ENCODE results near the gene SMARCA4.

SMARCA4 gene

DNA sequence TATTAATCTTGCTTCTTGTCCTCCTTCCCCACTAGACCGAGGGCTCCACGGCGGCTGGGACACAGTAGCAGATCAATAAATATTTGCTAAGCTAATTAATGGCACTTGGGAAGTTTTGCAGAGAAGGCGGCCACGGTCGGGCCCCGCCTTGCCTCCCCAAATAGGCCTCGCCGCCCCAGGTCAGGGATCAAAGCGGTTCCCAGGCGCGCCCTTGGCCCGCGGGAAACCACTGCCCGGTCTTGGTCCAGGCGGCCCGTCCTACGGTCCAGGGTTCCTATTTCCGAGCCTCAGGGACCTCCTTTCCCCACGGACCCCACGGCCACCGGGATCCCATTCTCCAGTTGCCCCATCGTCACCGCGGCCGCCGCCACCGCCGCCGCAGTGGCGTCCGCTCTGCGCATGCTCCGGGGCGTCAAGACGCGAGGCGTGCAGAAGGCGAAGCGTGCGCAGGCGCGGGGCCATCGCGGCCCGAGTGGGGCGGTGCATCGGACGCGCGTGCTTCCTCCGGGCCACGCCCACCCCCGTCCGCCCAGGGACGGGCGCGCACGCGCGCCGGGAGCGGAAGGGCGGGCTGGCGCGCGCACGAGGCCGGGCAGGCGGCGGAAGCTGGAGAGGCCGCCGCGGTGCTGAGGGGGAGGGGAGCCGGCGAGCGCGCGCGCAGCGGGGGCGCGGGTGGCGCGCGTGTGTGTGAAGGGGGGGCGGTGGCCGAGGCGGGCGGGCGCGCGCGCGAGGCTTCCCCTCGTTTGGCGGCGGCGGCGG lies at the start of gene SMARCA4:
TSS of gene SMARCA4 (plus strand) at position 717 of the 759 bp plus-strand sequence. CDS start 23,122 bp downstream, outside the sequence.
- peak; percentile 99 for DNase-seq (ENCODE audit: low spot score)

DNA sequence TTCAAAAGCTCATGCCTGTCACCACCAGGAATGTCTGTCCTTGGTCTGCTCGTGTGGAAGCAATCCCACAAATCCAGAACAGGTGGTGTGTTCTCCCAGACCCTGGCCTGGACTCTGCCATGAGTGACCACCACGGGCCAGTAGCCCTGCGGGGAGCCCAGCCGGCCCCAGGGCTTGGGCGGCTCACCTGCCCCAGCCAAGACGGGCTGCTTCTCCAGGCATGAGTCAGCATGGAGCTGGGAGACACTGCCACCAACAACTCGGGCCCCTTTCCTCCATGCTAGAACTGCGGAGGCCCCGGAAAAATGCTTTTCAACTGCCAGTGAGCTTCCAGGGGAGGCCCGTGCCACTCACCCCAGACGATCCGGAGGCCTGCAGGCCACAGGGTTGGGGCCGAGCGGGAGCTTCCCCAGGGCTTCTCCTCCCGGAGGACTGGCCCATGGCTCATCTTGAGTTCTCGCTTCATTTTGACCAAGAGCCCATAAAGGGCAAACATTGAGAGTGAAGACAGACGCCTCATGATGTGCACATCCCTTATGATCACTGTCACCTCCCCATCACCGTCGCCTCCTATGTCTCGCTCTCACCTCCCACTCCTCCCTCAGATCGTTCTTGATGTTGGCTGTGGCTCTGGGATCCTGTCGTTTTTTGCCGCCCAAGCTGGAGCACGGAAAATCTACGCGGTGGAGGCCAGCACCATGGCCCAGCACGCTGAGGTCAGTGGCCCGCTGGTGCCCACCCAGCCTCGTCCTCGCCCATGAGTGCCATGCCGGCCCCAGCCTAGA lies 49.1 kb upstream of the SMARCA4 start:
- DNase-seq (ENCODE audit: low spot score): no peak

DNA sequence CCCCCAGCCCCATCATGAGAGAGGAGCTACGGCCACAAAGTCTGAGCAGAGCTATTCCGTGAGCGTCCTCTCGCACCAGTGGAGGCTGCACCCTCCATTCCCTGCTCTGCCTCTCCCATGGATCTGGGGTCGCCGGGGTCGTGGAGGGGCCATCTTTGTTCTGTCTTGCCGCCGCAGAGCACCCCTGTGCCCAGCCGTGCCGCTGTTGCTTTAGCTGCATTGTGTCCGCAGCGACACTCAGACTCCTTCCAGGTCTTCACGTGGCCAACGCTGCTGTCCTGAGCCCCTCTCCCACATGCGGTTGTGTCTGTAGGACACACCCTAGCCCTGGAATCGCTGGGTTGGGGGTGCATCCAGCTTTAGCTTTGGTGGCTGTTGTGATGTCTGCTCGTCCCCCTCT lies 48.2 kb upstream of the SMARCA4 start:
- no peak for DNase-seq (ENCODE audit: low spot score)

DNA sequence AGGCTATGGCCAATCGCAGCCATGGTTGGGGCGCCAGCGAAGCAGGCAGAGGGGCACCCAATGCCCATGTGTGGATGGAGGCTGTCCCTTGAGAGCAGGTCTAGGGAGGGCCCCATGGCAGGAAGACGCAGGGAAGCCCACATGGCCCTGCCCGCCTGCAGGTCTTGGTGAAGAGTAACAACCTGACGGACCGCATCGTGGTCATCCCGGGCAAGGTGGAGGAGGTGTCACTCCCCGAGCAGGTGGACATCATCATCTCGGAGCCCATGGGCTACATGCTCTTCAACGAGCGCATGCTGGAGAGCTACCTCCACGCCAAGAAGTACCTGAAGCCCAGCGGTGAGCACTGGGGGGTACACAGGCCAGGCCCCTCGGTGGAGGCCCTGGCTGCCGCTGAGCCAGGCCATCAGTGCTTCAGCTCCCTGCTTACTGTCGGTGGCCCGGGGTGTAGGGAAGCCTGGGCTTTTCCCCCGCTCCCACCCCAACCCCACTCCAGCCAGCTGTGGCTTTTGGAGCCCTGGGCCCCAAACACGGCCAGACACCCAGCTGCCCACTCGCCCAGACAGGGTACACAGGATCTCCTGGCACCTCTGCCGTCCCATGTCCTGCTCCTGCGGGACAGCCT lies 47.0 kb upstream of the SMARCA4 start:
- no peak for DNase-seq (ENCODE audit: low spot score)

DNA sequence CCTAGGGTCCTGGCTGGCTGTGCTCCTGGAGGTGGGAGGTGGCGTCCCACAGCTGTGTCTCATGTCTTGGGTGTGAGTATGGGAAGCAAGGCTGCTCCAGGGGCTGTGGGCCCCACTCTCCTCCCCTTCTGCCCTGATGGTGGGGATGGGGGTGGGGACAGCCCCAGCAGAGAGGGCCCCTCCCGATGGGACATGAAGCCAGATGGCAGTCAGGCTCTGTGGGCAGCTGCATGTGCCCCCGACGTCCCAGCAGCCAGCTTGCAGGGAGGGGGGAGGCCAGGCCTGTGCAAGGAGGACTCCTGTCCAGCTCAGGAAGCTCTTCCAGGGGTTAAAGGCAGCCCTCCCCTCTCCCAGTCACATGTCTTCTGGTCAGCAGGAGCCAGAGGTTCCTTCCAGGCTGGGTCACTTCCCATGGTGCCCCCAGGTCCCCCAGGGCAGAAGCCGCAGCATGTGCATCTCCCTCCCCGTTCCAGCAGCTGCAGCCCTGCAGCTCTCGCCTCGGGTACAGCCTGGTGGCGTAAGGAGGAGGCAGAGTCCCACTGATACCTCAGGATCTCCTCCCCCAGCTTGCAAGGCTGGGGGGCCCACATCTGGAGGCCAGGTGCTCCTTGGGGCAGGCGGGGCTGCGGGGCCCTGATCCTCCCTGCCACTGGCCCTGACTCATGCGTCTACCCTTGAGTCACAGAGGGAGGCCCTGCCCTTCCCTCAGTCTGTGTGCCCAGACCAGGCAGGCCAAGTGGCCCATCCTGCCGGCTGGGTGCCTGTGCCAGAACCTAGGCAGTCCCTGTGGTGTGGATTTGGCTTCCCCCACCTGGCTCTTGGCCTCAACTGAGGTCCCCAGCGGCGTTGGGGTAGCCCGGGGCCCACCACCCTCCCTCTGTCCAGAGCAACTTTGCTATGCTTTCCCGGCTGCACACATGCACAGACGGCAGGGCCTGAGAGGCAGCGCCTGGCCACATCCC lies 45.4 kb upstream of the SMARCA4 start:
- DNase-seq (ENCODE audit: low spot score): peak; percentile 42

DNA sequence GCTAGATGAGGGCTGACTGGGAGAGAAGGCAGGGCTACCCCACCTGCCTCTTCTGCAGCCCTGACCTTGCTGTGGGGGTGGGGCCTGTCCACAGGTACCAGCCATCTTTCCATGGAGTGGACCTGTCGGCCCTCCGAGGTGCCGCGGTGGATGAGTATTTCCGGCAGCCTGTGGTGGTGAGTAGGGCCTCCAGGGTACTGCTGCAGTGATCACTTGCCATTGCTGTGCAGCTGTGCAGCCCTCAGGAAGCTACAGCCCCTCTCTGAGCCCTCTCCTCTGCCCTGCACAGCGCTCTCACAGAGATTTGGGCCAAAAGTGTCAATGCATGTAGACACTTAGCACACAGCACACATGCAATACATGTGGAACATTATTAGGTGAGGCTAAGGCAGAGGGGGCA lies 44.2 kb upstream of the SMARCA4 start:
- no peak for DNase-seq (ENCODE audit: low spot score)

DNA sequence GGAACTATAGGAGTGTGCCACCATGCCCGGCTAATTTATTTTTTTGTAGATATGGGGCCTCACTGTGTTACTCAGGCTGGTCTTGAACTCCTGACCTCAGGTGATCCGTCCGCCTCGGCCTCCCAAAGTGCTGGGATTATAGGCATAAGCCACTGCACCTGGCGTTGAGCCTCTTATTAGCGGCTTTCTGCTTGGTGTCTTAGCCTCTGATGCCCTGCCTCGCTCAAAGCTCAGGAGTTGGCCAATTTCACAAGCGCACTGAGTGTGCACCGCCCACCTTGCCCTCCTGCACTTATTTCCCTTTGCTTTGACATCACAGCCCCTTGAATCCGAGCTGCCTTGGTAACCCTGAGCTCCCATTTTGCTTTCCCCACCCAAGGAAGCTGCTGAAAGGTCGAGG lies 42.5 kb upstream of the SMARCA4 start:
- DNase-seq (ENCODE audit: low spot score): no peak

DNA sequence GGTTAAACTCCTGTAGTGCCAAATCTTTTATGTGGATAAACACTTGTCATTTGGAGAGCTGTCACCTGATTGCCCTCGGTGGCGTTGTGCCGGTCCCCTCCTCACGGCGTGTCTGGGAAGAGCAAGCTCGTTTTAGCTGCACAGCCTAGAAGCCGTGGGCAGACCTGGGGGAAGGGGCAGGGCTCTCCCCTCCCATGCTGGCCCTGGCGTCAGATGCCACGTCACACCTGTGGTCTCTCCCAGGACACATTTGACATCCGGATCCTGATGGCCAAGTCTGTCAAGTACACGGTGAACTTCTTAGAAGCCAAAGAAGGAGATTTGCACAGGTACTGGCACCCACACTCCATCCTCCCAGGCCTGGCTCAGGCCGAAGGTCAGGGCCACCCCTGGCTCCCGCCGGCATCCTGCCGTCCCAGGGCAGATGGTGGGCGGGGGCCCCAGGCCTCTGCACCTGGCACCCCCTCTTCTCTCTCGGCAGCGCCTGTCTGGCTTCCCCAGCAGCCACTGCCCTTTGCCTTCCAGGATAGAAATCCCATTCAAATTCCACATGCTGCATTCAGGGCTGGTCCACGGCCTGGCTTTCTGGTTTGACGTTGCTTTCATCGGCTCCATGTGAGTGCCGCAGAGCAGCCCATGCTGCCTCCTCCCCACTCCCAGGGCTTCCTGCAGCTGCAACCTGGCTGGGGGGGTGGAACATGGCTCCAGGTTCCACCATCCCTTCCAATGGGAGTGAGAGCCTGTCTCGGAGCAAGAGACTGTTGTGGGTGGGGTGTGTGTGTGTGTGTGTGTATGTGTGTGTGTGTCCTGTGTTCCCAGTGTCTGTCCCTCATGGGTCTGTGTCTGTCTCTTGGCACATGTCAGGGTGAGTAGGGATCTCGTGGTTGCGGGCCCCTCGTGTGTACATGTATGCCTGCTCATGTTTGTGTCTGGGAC lies 41.2 kb upstream of the SMARCA4 start:
- no peak for DNase-seq (ENCODE audit: low spot score)

DNA sequence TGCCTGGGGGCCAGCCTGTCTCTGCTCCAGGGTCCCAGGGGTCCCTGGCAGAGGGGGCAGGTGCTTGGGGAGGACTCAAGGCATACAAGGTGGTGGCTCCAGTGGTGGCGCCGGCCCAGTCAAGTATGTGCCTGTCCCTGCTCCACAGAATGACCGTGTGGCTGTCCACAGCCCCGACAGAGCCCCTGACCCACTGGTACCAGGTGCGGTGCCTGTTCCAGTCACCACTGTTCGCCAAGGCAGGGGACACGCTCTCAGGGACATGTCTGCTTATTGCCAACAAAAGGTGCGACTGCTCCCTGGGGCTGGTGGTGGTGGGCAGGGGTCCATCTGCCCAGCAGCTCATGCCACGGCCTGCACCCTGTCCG lies 40.6 kb upstream of the SMARCA4 start:
- DNase-seq (ENCODE audit: low spot score): no peak

DNA sequence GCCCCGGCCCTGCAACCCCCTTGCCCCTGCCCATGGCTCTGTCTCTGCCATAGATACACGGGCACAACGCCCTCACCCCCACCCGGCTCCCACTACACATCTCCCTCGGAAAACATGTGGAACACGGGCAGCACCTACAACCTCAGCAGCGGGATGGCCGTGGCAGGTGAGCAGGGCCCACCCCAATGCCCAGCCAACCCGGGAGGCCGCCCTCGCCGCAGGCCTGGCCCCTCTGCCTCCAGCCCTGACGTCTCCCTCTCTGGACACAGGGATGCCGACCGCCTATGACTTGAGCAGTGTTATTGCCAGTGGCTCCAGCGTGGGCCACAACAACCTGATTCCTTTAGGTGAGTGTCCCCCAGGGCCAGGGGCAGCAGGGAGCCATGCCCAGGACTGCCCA lies 40.0 kb upstream of the SMARCA4 start:
- DNase-seq (ENCODE audit: low spot score): no peak

DNA sequence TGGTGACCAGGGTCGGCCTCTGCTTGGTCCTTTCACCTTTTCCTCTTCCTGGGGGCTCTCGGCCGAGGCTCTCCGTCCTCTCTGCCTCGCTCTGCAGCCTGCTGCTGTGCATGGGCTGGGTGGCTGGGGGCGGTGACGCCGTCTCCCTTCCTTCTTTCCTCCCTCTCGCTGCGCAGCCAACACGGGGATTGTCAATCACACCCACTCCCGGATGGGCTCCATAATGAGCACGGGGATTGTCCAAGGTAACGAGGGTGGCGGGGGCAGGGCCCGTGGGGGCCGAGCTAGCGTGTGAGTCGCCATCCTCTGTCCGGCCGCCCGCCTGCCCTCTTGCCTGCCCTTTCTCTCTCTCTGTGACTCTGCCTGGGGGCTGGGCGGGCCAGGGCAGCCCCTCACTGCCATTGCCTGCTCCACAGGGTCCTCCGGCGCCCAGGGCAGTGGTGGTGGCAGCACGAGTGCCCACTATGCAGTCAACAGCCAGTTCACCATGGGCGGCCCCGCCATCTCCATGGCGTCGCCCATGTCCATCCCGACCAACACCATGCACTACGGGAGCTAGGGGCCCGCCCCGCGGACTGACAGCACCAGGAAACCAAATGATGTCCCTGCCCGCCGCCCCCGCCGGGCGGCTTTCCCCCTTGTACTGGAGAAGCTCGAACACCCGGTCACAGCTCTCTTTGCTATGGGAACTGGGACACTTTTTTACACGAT lies 39.5 kb upstream of the SMARCA4 start:
- no peak for DNase-seq (ENCODE audit: low spot score)

DNA sequence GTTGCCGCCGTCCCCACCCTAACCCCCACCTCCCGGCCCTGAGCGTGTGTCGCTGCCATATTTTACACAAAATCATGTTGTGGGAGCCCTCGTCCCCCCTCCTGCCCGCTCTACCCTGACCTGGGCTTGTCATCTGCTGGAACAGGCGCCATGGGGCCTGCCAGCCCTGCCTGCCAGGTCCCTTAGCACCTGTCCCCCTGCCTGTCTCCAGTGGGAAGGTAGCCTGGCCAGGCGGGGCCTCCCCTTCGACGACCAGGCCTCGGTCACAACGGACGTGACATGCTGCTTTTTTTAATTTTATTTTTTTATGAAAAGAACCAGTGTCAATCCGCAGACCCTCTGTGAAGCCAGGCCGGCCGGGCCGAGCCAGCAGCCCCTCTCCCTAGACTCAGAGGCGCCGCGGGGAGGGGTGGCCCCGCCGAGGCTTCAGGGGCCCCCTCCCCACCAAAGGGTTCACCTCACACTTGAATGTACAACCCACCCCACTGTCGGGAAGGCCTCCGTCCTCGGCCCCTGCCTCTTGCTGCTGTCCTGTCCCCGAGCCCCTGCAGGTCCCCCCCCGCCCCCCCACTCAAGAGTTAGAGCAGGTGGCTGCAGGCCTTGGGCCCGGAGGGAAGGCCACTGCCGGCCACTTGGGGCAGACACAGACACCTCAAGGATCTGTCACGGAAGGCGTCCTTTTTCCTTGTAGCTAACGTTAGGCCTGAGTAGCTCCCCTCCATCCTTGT lies 38.8 kb upstream of the SMARCA4 start:
- DNase-seq (ENCODE audit: low spot score): no peak

DNA sequence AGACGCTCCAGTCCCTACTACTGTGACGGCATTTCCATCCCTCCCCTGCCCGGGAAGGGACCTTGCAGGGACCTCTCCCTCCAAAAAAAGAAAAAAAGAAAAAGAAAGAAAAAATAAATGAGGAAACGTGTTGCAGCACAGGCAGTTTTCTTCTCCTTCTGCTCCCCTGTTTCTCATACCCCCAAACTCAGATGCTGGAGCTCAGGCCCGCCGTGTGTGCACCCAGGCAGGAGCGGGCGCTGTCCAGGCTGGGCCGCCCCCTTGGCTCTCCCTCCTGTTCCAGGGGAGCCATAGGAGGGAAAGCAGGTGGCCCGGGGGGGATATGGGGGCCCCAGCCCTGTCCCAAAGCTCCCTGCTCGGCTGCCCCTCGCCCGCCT lies 38.2 kb upstream of the SMARCA4 start:
- DNase-seq (ENCODE audit: low spot score): no peak

DNA sequence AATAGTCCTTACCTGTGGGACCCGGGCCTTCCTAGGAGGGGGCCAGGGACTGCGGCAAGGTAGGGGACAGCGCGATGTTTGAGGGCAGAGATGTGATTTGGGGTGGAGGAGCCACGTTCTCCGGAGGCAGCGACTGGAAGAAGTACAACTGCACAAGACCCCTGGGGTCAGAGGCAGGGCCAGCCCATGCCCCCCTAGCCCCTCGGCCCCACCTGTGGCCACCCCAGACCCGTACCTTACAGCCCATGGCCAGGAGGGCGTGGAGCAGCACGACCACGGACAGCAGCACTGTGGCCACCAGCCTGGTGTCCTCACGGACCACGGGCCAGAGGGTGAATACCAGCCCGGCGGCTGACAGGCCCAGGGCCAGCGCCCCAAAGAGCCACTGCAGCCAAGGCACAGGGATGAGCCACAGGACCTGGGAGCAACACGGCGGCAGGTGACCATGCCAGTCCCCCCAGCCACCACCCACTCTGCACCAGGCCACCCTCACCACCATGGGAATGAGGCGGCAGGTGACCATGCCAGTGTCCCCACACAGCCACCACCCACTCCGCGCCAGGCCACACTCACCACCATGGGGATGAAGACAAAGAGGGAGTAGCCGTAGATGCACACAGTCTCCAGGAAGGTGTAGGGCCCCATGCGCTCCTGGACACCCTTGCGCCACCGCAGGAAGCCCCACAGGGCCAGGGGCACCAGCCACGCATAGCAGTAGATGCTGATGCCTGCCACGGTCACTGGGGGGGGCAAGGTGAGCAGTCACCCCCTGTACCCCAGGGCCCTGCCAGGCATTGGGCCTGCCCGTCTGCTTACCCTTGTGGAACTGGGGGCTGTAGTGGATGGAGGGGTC lies 37.3 kb upstream of the SMARCA4 start:
- no peak for DNase-seq (ENCODE audit: low spot score)

DNA sequence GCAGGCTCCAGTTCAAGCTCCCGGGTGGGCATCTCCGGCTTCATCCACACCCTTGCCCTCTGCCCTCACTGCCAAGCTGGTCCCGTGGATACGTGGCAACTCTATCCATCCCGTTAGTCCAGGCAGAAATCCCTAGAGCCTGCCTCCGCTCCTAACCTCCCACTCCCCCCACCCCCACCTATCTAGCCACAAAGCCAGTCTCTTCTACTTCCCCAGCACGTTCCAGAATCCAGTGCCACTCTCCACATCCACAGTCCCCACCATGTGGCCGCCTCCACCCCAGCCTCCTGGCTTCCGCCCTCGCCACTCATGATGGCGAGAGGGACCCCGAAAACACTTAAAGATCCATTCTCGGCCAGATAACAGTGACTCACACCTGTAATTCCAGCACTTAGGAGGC lies 36.2 kb upstream of the SMARCA4 start:
- no peak for DNase-seq (ENCODE audit: low spot score)

DNA sequence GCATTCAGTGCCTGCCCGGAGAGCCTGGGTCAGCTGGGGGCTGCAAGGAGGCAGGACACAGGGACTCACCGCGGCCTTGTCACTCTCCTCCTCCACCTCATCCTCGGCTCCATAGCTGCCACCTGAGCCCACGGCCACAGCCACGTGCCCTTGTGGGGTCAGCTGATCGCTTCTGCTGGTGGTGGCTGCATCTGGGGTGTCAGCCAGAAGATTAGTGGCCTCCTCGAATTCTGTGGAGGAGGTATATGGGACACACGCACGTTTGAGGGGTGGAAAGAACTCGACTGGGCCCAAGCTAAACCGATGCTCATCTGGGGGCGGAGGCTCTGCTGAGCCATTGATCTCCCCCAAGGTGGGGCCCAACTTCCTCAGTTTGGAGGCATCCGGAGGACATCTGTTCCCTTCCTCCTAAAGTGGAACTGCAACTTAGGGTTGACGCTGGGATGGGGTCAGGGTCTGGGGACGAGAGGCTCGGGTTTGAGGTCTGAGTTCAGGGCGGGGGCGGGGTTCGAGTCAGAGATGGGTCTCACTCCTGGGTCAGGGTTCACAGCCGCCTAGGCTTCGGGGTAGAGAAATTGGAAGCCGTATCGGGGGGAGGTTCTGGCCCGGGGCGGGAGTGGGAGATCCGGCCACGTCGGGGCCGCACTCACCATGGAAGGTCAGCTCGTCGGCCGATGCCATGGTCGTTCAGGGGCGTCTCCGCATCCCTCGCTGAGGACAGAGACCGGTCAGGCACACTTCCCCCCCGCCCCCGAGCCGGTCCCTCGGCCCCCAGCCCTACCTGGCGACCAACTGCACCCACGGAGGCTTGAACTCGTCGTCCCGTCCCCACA lies 32.9 kb upstream of the SMARCA4 start:
- peak; percentile 40 for DNase-seq (ENCODE audit: low spot score)

DNA sequence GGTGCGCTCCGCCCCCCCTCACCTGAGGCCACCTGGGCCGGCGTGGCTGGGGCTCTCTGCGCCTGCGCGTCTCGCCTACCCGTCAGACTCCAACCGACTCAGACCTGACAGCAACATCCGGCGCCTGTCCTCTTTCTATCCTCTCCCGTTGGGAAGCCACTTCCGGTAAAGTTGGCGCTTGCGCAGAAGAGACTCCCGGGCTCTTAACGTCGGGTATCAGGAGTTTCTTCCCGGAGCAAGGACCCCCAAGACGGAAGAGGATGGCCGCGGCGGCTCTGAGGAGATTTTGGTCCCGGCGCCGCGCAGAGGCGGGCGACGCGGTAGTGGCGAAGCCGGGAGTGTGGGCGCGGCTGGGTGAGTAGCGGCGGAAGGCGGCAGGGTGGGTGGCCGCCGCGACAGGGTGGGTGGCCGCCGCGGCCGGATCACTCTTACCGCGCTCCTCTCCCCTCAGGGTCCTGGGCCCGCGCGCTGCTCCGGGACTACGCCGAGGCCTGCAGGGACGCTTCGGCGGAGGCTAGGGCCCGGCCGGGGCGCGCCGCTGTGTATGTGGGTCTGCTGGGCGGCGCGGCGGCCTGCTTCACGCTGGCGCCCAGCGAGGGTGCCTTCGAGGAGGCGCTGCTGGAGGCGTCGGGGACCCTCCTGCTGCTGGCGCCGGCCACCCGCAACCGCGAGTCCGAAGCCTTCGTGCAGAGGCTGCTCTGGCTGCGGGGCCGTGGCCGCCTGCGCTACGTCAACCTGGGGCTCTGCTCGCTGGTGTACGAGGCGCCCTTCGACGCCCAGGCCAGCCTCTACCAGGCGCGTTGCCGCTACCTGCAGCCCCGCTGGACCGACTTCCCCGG lies 32.0 kb upstream of the SMARCA4 start, which contains the start of the genes TIMM29 and YIPF2:
TSS of gene TIMM29 (plus strand) at position 249 of the 839 bp plus-strand sequence. CDS start at position 261, 12 bp downstream.
TSS of gene YIPF2 (minus strand) at position 77 of the 839 bp plus-strand sequence. CDS start 229 bp downstream, outside the sequence.
- DNase-seq (ENCODE audit: low spot score): peak; percentile 98

Data from hematopoietic multipotent progenitor cell treated with erythropoietin and hydrocortisone succinate and interleukin-3 and kit ligand, for 17 days (in vitro differentiated cells).